Stimulated activated CD8-positive, alpha-beta memory T cell treated with anti-CD3 and anti-CD28 coated beads, Interleukin-12 subunit alpha, Interleukin-12 subunit beta, amount 100 ng/mL, for 1 hour (primary cell): ENCODE results near the gene CHTOP.

Experiments used
- DNase-seq: peaks from one replicate; pipeline ENCODE4 v3.0.0-alpha.2; 2020; ENCODE audit warnings: low read depth

Gene CHTOP

DNA sequence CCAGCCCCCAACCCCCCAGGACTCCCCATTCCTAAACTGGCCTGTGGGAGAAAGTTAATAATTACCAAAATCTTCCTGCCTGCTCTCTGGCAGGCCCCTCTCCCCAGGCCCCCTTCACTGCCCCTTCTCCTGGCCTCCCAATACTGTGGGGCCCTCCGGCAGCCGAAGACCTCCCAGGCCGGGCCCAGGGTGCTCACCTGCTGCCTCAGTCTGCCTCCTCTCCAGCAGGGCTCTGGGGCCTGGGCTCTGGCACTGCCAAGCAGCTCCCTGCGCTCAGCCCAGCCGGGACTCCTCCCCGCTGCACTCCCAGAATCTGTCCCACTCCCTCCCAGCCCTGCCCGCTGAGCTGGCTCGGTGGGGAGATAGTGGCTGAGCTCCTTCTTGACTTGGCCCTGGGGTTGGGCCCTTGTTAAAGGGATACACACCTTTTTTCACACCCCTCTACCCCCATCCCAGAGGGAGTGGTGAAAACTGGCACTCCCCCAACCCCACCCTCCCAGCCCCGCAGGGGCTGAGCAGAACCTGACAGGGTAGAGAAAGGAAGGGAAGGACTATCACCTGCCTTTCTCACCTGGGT, 21.0 kb upstream of the CHTOP start, which contains the start of gene S100A16:
TSS of gene S100A16 (minus strand) at position 383 of the 577 bp plus-strand sequence. CDS start 4,986 bp downstream, outside the sequence.
- DNase-seq: no peak

DNA sequence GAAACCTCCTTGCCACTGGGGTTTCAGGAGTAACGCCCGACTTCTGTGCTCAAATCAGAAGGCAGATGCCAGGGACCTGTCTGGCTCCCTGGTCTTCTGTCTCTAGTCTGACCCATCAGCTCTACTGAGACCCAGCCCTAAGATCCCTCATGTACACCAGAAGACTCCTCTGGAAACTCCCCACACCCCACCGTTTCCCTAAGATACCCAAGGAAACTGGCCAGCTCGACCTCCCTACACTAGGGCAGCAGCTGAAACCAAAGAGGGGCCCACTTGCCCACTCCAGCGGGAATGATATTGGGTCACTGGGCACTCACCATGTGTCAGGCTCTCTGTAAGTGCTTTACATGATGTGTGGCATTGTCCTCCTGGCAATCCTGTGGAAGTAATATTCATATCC, 20.5 kb upstream of the CHTOP start:
- DNase-seq: no peak

- no peak for DNase-seq
Observed at GRCh38 chr1:153614189-153614900, 19.5 kb upstream of the CHTOP start.

GRCh38 chr1:153614906-153615305, 19.0 kb upstream of the CHTOP start:
- DNase-seq: no peak

GRCh38 chr1:153615406-153615805, 18.5 kb upstream of the CHTOP start:
- DNase-seq: no peak

- no peak for DNase-seq
Observed at GRCh38 chr1:153616144-153616916, 17.5 kb upstream of the CHTOP start, which contains the start of gene S100A14. Gene S100A14 (minus strand): TSS chr1:153616325. CDS start chr1:153615858, 467 bp downstream.

- DNase-seq: no peak
Observed at GRCh38 chr1:153616917-153617311, 17.0 kb upstream of the CHTOP start.

GRCh38 chr1:153617663-153618062, 16.2 kb upstream of the CHTOP start:
- DNase-seq: no peak

DNA sequence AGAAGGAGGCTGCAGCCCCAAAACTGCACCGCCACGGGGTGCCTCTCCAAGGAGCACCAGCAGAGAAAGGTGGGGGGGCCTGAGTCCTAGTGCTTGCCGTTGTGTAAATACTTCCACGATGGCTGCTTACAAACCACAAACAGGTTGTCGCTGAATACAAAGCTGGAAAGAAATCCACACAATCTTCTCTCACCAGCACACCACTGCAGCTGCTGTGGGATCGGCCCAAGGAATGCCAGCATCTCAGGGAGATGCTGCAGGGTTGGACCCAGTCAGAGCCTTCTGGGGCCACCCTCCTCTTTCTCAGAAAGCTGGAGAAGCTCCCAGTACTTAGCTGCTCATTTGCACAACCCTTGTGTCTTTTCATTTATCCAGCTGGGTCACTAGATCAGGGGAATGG, 14.7 kb upstream of the CHTOP start:
- DNase-seq: no peak

DNA sequence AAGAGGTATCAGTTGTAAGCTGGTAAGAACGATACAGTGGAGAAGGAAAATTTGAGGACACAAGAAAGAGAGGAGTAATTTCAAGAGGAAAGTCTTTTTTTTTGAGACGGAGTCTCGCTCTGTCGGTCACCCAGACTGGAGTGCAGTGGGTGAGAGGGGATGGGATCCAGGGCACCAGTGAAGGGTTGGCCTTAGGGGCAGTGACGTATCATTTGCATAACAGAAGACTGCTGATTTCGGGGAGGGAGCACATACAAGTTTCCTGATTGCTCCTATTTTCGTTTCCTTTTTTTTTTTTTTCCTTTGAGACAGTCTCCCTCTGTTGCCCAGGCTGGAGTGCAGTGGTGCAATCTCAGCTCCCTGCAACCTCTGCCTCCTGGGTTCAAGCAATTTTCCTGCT, 10.8 kb upstream of the CHTOP start:
- DNase-seq: no peak

DNA sequence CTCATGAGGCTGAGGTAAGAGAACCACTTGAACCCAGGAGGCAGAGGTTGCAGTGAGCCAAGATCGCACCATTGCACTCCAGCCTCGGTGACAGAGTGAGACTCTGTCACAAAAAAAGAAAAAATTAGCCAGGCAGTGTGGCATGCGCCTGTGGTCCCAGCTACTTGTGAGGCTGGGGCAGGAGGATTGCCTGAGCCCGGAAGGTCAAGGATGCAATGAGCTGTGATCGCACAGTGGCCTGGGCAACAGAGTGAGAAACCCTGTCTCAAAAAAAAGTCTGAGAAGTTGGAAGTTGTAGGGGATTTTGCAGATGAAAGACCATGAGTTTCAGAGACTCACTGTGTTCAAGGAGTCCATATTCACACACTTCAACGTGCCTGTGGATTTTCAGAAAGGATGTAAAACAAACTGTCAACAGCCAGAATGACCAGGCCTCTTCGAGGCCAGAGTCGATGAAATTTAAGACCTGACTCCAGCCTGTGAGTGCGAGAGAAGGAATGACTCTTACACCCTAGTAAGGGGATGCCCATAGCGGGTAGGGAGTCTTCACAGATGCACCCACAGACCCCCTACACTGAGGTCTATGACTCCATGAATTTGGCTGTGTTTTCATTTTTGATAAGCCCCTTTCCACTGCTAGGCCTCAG, 8.8 kb upstream of the CHTOP start:
- DNase-seq: no peak

DNA sequence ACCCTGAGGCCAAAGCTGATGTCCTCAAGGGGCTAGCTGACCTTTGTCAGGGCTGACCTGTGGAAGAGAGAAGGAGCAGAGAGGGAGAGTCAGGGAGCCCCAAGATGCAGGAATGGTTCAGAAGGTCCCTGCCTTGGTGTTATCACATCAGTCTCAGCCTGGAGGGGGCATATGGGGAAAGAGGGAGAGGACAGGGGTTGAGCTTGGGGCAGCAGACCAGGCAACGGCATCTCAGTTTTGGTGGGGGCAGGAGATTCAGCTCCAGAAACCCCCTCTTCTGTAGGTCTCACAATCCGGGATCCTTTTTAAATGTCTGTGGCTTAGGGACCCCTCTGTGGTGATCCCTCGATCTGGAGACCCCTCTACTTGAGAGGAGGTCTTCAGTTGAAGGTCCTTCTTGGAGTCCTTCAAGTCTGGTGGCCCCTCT, 7.4 kb upstream of the CHTOP start:
- DNase-seq: no peak

- no peak for DNase-seq
Observed at GRCh38 chr1:153626904-153627714, 6.8 kb upstream of the CHTOP start, which contains the start of gene S100A13. Gene S100A13 (minus strand): TSS chr1:153627505. CDS start chr1:153626472, 1,033 bp downstream.

- DNase-seq: no peak
Observed at GRCh38 chr1:153627715-153628626, 5.9 kb upstream of the CHTOP start, which contains the start of gene S100A1. Gene S100A1 (plus strand): TSS chr1:153628434. CDS start chr1:153630522, 2,088 bp downstream.

- DNase-seq: no peak
Observed at GRCh38 chr1:153628638-153629342, 5.1 kb upstream of the CHTOP start.

DNA sequence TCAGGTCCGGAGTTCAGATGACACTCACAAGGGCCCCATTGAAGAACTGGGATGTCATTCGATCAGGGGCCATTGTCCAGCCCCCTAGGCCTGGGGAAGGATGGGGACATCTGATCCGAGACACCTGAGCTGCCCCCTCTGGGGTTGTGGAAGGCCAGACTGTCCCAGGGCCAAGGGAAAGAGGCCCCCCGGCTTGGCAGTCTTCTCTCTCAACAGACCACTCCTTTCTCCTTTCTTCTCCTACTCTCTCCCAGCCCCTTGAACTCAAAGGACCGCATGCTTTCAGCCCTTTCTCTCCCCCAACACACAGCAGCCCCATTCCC, 4.6 kb upstream of the CHTOP start:
- DNase-seq: no peak

DNA sequence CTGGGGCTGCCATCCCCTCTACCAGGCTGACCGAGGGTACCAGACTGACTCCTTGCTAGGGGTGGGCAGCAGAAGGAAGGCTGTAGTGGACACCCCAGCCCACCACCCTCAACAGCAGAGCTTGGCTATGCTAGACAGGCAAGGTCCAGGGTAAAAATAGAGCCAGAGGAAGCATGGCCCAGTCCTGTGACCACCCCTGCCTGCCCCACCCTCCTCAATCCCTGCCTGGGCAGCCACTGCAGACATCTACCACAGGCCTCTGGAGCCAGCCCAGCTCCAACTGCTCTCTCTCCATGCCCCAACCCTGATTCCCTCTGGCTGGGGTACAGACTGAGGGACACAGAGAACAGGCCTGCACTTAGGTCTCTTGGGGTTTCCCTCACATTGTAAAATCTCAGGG, 3.9 kb upstream of the CHTOP start:
- no peak for DNase-seq

DNA sequence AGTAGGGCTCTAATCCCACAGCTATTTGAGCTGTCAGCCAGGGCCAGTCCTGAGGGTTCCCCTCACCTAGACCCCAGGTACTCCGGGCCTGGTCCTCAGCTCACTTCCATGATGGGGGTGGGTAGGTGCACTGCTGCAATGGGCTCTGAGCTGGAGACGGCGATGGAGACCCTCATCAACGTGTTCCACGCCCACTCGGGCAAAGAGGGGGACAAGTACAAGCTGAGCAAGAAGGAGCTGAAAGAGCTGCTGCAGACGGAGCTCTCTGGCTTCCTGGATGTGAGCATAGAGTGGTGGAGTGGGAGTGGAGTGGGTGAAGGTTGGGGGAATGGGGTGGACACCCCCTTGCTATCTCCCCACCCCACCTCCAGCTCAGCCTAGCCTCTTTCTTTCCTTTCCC, 3.5 kb upstream of the CHTOP start:
- DNase-seq: no peak
